ENCODE measurements around the gene GPR160. TPM values are rescaled to one million over a fixed set of nuclear protein-coding genes. Genes with fewer than 3 reads are reported as not detected.

Gene GPR160
- total RNA-seq, 1 donor from 2014 or later, result 1.3 TPM

DNA sequence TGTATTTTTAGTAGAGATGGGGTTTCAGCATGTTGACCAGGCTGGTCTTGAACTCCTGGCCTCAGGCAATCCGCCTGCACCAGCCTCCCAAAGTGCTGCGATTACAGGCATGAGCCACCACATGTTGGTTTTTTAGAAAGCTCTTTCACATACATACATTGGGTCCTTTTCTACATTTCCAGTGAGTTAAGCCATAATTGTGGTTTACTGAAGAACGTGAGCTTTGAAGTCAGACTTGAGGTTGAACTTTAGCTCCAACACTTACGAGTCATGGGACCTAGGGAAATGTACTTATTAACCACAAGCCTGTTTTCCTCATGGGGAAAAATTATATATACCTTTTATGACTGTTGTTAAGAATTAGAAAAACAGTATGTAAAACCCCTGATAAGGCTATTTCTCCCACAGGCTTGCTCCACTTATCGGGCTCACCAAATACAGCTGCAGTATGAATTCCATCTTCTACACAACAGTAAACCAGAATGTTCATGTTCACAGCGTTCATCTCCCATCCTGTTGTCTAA lies 39.0 kb downstream of the GPR160 start:
- H3K4me3 ChIP-seq (ENCODE audit: low read depth, low read length), result no peak overlapping the region
- TF ChIP-seq, protein P1, sequence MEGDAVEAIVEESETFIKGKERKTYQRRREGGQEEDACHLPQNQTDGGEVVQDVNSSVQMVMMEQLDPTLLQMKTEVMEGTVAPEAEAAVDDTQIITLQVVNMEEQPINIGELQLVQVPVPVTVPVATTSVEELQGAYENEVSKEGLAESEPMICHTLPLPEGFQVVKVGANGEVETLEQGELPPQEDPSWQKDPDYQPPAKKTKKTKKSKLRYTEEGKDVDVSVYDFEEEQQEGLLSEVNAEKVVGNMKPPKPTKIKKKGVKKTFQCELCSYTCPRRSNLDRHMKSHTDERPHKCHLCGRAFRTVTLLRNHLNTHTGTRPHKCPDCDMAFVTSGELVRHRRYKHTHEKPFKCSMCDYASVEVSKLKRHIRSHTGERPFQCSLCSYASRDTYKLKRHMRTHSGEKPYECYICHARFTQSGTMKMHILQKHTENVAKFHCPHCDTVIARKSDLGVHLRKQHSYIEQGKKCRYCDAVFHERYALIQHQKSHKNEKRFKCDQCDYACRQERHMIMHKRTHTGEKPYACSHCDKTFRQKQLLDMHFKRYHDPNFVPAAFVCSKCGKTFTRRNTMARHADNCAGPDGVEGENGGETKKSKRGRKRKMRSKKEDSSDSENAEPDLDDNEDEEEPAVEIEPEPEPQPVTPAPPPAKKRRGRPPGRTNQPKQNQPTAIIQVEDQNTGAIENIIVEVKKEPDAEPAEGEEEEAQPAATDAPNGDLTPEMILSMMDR (IDR thresholded peaks at IDR 0.05; ENCODE audit: insufficient read depth, low read length, severe bottlenecking), result no peak
- no peak for FAIRE-seq
- no peaks in the 10 kb centered on the region for H3K36me3 ChIP-seq (ENCODE audit: control insufficient read depth, insufficient read depth, low read length)
- H3K27me3 ChIP-seq (ENCODE audit: control insufficient read depth, insufficient read depth, low read length), result no peaks in the 10 kb centered on the region
- no peak for DNase-seq (ENCODE audit: low read depth)

DNA sequence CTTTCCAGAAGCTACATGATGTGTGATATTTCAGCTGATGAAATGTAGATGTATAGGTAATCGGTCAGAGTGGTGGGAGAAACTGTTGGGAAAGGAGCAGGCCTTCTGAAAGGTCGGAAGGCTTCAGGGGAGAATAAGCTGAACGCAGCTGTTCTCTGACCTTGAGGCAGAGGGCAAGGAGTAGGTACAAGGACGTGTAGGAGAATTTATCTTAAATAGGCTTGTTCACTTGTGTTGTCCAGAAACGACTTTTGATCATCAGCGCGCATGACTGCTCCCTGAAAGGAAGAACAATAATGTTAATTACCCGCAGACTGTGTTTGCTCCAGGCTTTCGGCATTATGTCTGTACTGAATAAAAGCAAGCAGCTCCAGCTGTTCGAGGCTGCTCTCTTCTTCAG lies 39.6 kb downstream of the GPR160 start:
- no peak for FAIRE-seq

DNA sequence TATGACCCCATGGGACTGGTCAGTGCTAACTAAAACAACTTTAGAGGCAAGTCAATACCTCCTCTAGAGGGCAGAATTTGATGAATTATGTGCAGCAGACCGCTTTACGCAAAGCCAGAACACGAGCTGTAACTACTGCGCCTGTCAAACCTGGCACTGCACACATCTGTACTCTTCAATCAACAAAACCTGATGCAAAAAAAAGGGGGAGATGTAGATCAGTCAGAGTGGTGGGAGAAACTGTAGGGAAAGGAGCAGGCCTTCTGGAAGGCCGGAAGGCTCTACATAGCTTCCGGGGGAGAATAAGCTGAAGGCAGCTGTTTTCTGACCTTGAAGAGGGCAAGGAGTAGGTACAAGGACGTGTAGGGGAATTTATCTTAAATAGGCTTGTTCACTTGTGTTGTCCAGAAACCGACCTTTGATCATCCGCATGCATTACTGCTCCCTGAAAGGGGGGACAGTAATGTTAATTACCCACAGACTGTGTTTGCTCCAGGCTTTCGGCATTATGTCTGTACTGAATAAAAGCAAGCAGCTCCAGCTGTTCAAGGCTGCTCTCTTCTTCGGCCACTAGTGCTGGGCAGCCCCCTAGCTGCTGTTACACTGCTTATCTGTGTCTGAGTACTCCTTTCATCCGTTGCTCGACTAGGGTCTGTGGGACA lies 41.0 kb downstream of the GPR160 start:
- Histone ChIP-seq H3K36me3 (ENCODE audit: control insufficient read depth, insufficient read depth, low read length) (no peaks in the 10 kb centered on the region), H3K4me3 (ENCODE audit: low read depth, low read length) (no peak overlapping the region), H3K27me3 (ENCODE audit: control insufficient read depth, insufficient read depth, low read length) (no peaks in the 10 kb centered on the region)
- DNase-seq (ENCODE audit: low read depth) (no peak), FAIRE-seq (no peak)
- TF ChIP-seq, protein P1 (IDR thresholded peaks at IDR 0.05; ENCODE audit: insufficient read depth, low read length, severe bottlenecking), result no peak

More for the DNA sequence above, 39.6 kb downstream of the GPR160 start:
- no peak for DNase-seq (ENCODE audit: low read depth)
- no peaks in the 10 kb centered on the region for H3K36me3 ChIP-seq (ENCODE audit: control insufficient read depth, insufficient read depth, low read length)
- H3K27me3 ChIP-seq (ENCODE audit: control insufficient read depth, insufficient read depth, low read length), result no peaks in the 10 kb centered on the region
- TF ChIP-seq, protein P1 (IDR thresholded peaks at IDR 0.05; ENCODE audit: insufficient read depth, low read length, severe bottlenecking), result no peak
- no peak overlapping the region for H3K4me3 ChIP-seq (ENCODE audit: low read depth, low read length)

GRCh38 chr3:170079536-170080165 lies 41.9 kb downstream of the GPR160 start:
- DNase-seq (ENCODE audit: low read depth), result no peak
- FAIRE-seq, result no peak
- TF ChIP-seq, protein P1 (IDR thresholded peaks at IDR 0.05; ENCODE audit: insufficient read depth, low read length, severe bottlenecking), result no peak
- Histone ChIP-seq H3K27me3 (ENCODE audit: control insufficient read depth, insufficient read depth, low read length) (no peaks in the 10 kb centered on the region), H3K36me3 (ENCODE audit: control insufficient read depth, insufficient read depth, low read length) (no peaks in the 10 kb centered on the region), H3K4me3 (ENCODE audit: low read depth, low read length) (no peak overlapping the region)

GRCh38 chr3:170080605-170081004 lies 42.8 kb downstream of the GPR160 start:
- H3K27me3 ChIP-seq (ENCODE audit: control insufficient read depth, insufficient read depth, low read length), result no peaks in the 10 kb centered on the region
- no peak for DNase-seq (ENCODE audit: low read depth)
- no peaks in the 10 kb centered on the region for H3K36me3 ChIP-seq (ENCODE audit: control insufficient read depth, insufficient read depth, low read length)
- H3K4me3 ChIP-seq (ENCODE audit: low read depth, low read length), result no peak overlapping the region
- FAIRE-seq, result no peak
- TF ChIP-seq, protein P1 (IDR thresholded peaks at IDR 0.05; ENCODE audit: insufficient read depth, low read length, severe bottlenecking), result no peak
